H1 (cell line): ENCODE results near the gene RANBP2. TPM values are rescaled to one million over a fixed set of nuclear protein-coding genes. Genes with fewer than 3 reads are reported as not detected.
"Not testable (repeated sequence)": the region's sequence is repeated elsewhere in the genome, so short reads cannot be mapped to it uniquely, and the experiment has no call there.

Source experiments
- CTCF ChIA-PET: fragments of 300-600 bp; sonication (Branson Sonifier 250); formaldehyde crosslinking; loops from one replicate; lab custom pipeline; 2021; ENCODE audit not compliant: partially characterized antibody; lab: Charles Lee
- POLR2A ChIA-PET: fragments of 300-600 bp; sonication (Branson Sonifier 250); formaldehyde crosslinking; loops from one replicate; lab custom pipeline; 2021; ENCODE audit warnings: inconsistent platforms; ENCODE audit not compliant: partially characterized antibody; lab: Charles Lee
- DNase-seq, 2 experiments: peaks; one replicate each; pipeline versions ENCODE4 v3.0.0 to v3.0.0-alpha.2; 2010 to 2022; ENCODE audit warnings: low spot score in 2 of 2, low read depth in 1 of 2, mixed read lengths in 1 of 2
- FAIRE-seq: peaks from 2 replicates; lab custom pipeline; 2011; peaks lifted over from hg19 to GRCh38; lab: Jason Lieb, UNC
- H2AFZ ChIP-seq: 2 replicates; pipeline ENCODE4 v1.8.1; 2012; ENCODE audit warnings: low read length, inconsistent platforms
- H2AK5ac ChIP-seq: 2 replicates; pipeline ENCODE4 v1.6.1; 2013; ENCODE audit warnings: low read depth, low read length
- H2BK120ac ChIP-seq: replicated peaks from 2 replicates; pipeline ENCODE3; 2013; ENCODE audit warnings: low read depth, low read length, inconsistent platforms
- H2BK12ac ChIP-seq: 2 replicates; pipeline ENCODE4 v1.6.1; 2013; ENCODE audit warnings: low read depth, low read length
- H2BK15ac ChIP-seq: 2 replicates; pipeline ENCODE4 v1.6.1; 2013; ENCODE audit warnings: low read length
- H2BK20ac ChIP-seq: 2 replicates; pipeline ENCODE4 v1.6.1; 2013; ENCODE audit warnings: low read length
- H2BK5ac ChIP-seq: 2 replicates; pipeline ENCODE4 v1.6.1; 2013; ENCODE audit warnings: low read depth, low read length
- H3K14ac ChIP-seq: 2 replicates; pipeline ENCODE4 v1.6.1; 2013; ENCODE audit warnings: inconsistent platforms; ENCODE audit not compliant: insufficient read length
- H3K18ac ChIP-seq: 2 replicates; pipeline ENCODE4 v1.6.1; 2013; ENCODE audit warnings: low read length; ENCODE audit errors: extremely low read depth
- H3K23ac ChIP-seq: 2 replicates; pipeline ENCODE4 v1.6.1; 2013; ENCODE audit warnings: inconsistent platforms; ENCODE audit not compliant: insufficient read length
- H3K23me2 ChIP-seq: 2 replicates; pipeline ENCODE4 v1.6.1; 2013; ENCODE audit warnings: low read depth, low read length
- H3K27ac ChIP-seq: 2 replicates; pipeline ENCODE4 v1.6.1; 2011; ENCODE audit warnings: low read depth, low read length, inconsistent platforms
- H3K27me3 ChIP-seq, 4 experiments: replicated peaks in 1 of 4; 1 replicate in 1 of 4; 2 replicates in 3 of 4; pipeline versions ENCODE4 v1.6.1 to v1.8.1; 2011 to 2013; ENCODE audit warnings: low read length in 3 of 4, mild to moderate bottlenecking in 3 of 4, inconsistent platforms in 2 of 4, mixed read lengths in 2 of 4, moderate library complexity in 1 of 4; ENCODE audit not compliant: control insufficient read depth in 3 of 4, insufficient read depth in 3 of 4; ENCODE audit errors: extremely low read depth in 1 of 4
- H3K36me3 ChIP-seq, 4 experiments: 2 replicates each; pipeline versions ENCODE4 v1.6.1 to v1.8.1; 2011 to 2013; ENCODE audit warnings: mild to moderate bottlenecking in 4 of 4, low read length in 3 of 4, moderate library complexity in 2 of 4, control low read depth in 1 of 4, inconsistent platforms in 1 of 4; ENCODE audit not compliant: insufficient read depth in 4 of 4, control insufficient read depth in 2 of 4
- H3K4ac ChIP-seq: replicated peaks from 2 replicates; pipeline ENCODE3; 2013; ENCODE audit warnings: low read length, low read depth, mixed read lengths, inconsistent platforms; ENCODE audit not compliant: insufficient read length
- H3K4me1 ChIP-seq, 4 experiments: replicated peaks in 1 of 4; 1 replicate in 1 of 4; 2 replicates in 3 of 4; pipeline versions ENCODE4 v1.6.1 to v1.8.1; 2011 to 2013; ENCODE audit warnings: low read length in 3 of 4, inconsistent platforms in 2 of 4, mixed read lengths in 1 of 4; ENCODE audit not compliant: insufficient read depth in 4 of 4, control insufficient read depth in 3 of 4
- H3K4me2 ChIP-seq, 2 experiments: 2 replicates each; pipeline versions ENCODE4 v1.6.1 to v1.8.1; 2011 to 2013; ENCODE audit warnings: low read depth in 2 of 2, low read length in 2 of 2, control low read depth in 1 of 2, inconsistent platforms in 1 of 2, mild to moderate bottlenecking in 1 of 2; ENCODE audit not compliant: insufficient read depth in 1 of 2
- H3K4me3 ChIP-seq, 4 experiments: fragments of 200-600, 300-600 bp in 1 of 4; sonication (generic), shearing (Covaris generic), sonication (Bioruptor Twin) in 1 of 4; 2 replicates each; pipeline versions ENCODE4 v1.5.1 to v1.8.1; 2011 to 2016; ENCODE audit warnings: low read length in 4 of 4, low read depth in 3 of 4, control low read depth in 2 of 4, inconsistent platforms in 2 of 4, mild to moderate bottlenecking in 2 of 4, mixed read lengths in 1 of 4, moderate library complexity in 1 of 4; ENCODE audit not compliant: insufficient read depth in 2 of 4; ENCODE audit errors: extremely low read depth in 1 of 4
- H3K56ac ChIP-seq: replicated peaks from 2 replicates; pipeline ENCODE3; 2013; ENCODE audit warnings: low read depth, mild to moderate bottlenecking, mixed read lengths, low read length, inconsistent platforms; ENCODE audit not compliant: insufficient read length
- H3K79me1 ChIP-seq: 2 replicates; pipeline ENCODE4 v1.6.1; 2013; ENCODE audit warnings: low read depth, low read length, control low read depth
- H3K79me2 ChIP-seq, 2 experiments: 2 replicates each; pipeline versions ENCODE4 v1.6.1 to v1.8.1; 2012 to 2013; ENCODE audit warnings: low read length in 2 of 2, mild to moderate bottlenecking in 2 of 2, inconsistent platforms in 1 of 2; ENCODE audit not compliant: insufficient read depth in 2 of 2, control insufficient read depth in 1 of 2
- H3K9ac ChIP-seq, 4 experiments: replicated peaks in 1 of 4; 1 replicate in 1 of 4; 2 replicates in 3 of 4; pipeline versions ENCODE4 v1.6.1 to v1.8.1; 2011 to 2013; ENCODE audit warnings: low read depth in 3 of 4, low read length in 3 of 4, control low read depth in 2 of 4, mild to moderate bottlenecking in 2 of 4, moderate library complexity in 2 of 4, inconsistent platforms in 1 of 4; ENCODE audit errors: extremely low read depth in 1 of 4
- H3K9me3 ChIP-seq, 2 experiments: 2 replicates each; pipeline versions ENCODE4 v1.6.1 to v1.8.1; 2012 to 2013; ENCODE audit warnings: mild to moderate bottlenecking in 2 of 2, moderate library complexity in 2 of 2, control low read depth in 1 of 2, inconsistent platforms in 1 of 2, low read depth in 1 of 2, low read length in 1 of 2, mixed read lengths in 1 of 2; ENCODE audit not compliant: insufficient read depth in 2 of 2
- H4K20me1 ChIP-seq, 2 experiments: replicated peaks in 1 of 2; 2 replicates each; pipeline versions ENCODE3 to v1.8.1; 2011 to 2013; ENCODE audit warnings: inconsistent platforms in 2 of 2, low read length in 2 of 2, mild to moderate bottlenecking in 1 of 2; ENCODE audit not compliant: insufficient read depth in 2 of 2, control insufficient read depth in 1 of 2
- H4K5ac ChIP-seq: 2 replicates; pipeline ENCODE4 v1.6.1; 2013; ENCODE audit warnings: low read length, low read depth, mixed read lengths, inconsistent platforms; ENCODE audit not compliant: insufficient read length
- H4K8ac ChIP-seq: 2 replicates; pipeline ENCODE4 v1.8.0; 2013; ENCODE audit warnings: mild to moderate bottlenecking, moderate library complexity, low read length, inconsistent platforms; ENCODE audit not compliant: insufficient read depth; ENCODE audit errors: extremely low read depth
- H4K91ac ChIP-seq: replicated peaks from 2 replicates; pipeline ENCODE3; 2013; ENCODE audit warnings: low read length, mixed read lengths, inconsistent platforms; ENCODE audit not compliant: insufficient read length
- WGBS, 2 experiments: shearing (Covaris generic) in 1 of 2; methylation state at CpG; one replicate each; pipeline versions ENCODE4 v1.1.6 to v1.1.7; 2013 to 2015; ENCODE audit warnings: low lambda C conversion rate in 2 of 2, mixed read lengths in 2 of 2, inconsistent platforms in 1 of 2, low coverage in 1 of 2, missing lambda C conversion rate in 1 of 2; ENCODE audit not compliant: insufficient replicate concordance in 2 of 2, insufficient coverage in 1 of 2, insufficient read length in 1 of 2; ENCODE audit errors: extremely low coverage in 1 of 2, missing lambda C conversion rate in 1 of 2; 5-methylcytosine and 5-hydroxymethylcytosine counted together
- polyA plus RNA-seq, 7 experiments: library from polyadenylated mRNA; depleted of rRNA in 3 of 7; stranded (reverse) in 5 of 7; unstranded in 2 of 7; fragments of >200 nt in 5 of 7; fragments of 200-250 nt in 2 of 7; gene quantifications; 1 replicate in 5 of 7; 2 replicates in 1 of 7; 4 replicates in 1 of 7; pipeline versions ENCODE4 v1.2.1 to v1.2.3, GENCODE V29; 2011 to 2013; ENCODE audit warnings: missing spikeins in 2 of 7, mixed read lengths in 2 of 7
- total RNA-seq: library from RNA; stranded (reverse); fragmentation: NEBNext Ultra II Directional; extraction: Animal tissue kit (Norgen Biotek cat#: 25700); gene quantifications from 2 replicates; pipeline ENCODE4 v1.2.1, GENCODE V29; 2021

The RANBP2 gene
- total and polyA plus RNA-seq, 2 of the 8 experiments (the other 6 are each of a cell fraction or from before 2014, with no cell fraction given) = 8.2 to 95.9 TPM

GRCh38 chr2:108677239-108677744 is 42.0 kb upstream of the RANBP2 start:
- H3K27me3 ChIP-seq, H4K20me1 ChIP-seq, H3K23me2 ChIP-seq, H3K4me2 ChIP-seq, H3K4ac ChIP-seq, DNase-seq, H4K91ac ChIP-seq, H4K8ac ChIP-seq, H3K9me3 ChIP-seq, H3K56ac ChIP-seq, H3K27ac ChIP-seq, H2BK20ac ChIP-seq, H3K23ac ChIP-seq, H3K4me1 ChIP-seq, H3K9ac ChIP-seq, H2AFZ ChIP-seq, H2BK12ac ChIP-seq, H3K14ac ChIP-seq, H2BK15ac ChIP-seq, H3K36me3 ChIP-seq, H3K18ac ChIP-seq, H2AK5ac ChIP-seq, FAIRE-seq, H3K4me3 ChIP-seq, CTCF ChIA-PET, H2BK5ac ChIP-seq, H3K79me1 ChIP-seq, POLR2A ChIA-PET, H3K79me2 ChIP-seq, H2BK120ac ChIP-seq, H4K5ac ChIP-seq: not testable (repeated sequence)
- 84% methylated on average over 4 of the region's 4 CpGs; no CpG with 5 or more reads in 1 of the 2 experiments for WGBS, 2 experiments

- H2AFZ ChIP-seq, H3K23me2 ChIP-seq, H3K9ac ChIP-seq, H3K4me2 ChIP-seq, H2BK20ac ChIP-seq, H3K79me2 ChIP-seq, H4K91ac ChIP-seq, H4K5ac ChIP-seq, H3K27me3 ChIP-seq, H3K27ac ChIP-seq, POLR2A ChIA-PET, H3K4me3 ChIP-seq, H3K4ac ChIP-seq, H2BK15ac ChIP-seq, H4K20me1 ChIP-seq, FAIRE-seq, H2BK12ac ChIP-seq, H3K4me1 ChIP-seq, H3K79me1 ChIP-seq, H4K8ac ChIP-seq, H2AK5ac ChIP-seq, CTCF ChIA-PET, H2BK5ac ChIP-seq, DNase-seq, H3K9me3 ChIP-seq, H3K56ac ChIP-seq, H2BK120ac ChIP-seq, H3K14ac ChIP-seq, H3K23ac ChIP-seq, H3K18ac ChIP-seq, H3K36me3 ChIP-seq: not testable (repeated sequence)
- WGBS, 2 experiments = 97% methylated on average over 4 of the region's 4 CpGs; no CpG with 5 or more reads in 1 of the 2 experiments
These were observed 41.1 kb upstream of the RANBP2 start for GRCh38 chr2:108678198-108678651.
